ENCODE data around the gene GASK1A. TPM values are rescaled to one million over a fixed set of nuclear protein-coding genes. Genes with fewer than 3 reads are reported as not detected.
A peak's percentile ranks its signal among the peaks of the same experiment; 100 is the strongest.
"Not testable (repeated sequence)": the region's sequence is repeated elsewhere in the genome, so short reads cannot be mapped to it uniquely, and the experiment has no call there.

GASK1A gene
- total RNA-seq, 1 donor from 2014 or later = not detected

DNA sequence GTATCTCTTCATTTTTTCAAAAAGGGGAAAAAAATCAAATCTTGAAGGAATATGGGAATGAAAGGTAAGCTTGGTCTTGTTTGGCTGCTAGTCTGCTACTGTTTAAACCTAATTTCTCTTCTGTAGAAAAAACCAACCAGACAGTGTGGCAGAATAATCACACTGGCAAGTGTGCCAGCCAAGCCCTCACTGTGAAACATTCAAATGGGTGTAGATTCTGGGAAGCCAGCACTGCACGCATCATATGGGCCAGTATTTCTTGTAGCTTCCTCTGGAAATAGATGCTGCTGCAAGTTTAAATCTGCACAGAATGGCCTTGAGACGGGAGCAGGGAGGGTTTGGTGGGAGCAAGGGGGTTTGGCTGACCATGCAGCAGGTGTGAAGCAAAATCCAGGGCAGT lies 64.7 kb downstream of the GASK1A start:
- no peak for TF ChIP-seq CTCF (IDR thresholded peaks at IDR 0.05)
- no peak overlapping the region for H3K27ac Mint-ChIP-seq (ENCODE audit: unreplicated experiment)
- no peaks in the 10 kb centered on the region for H3K4me1 Mint-ChIP-seq (ENCODE audit: unreplicated experiment)
- DNase-seq (ENCODE audit: extremely low spot score, unreplicated experiment) = peak; percentile 34
- H3K36me3 Mint-ChIP-seq (ENCODE audit: unreplicated experiment) = no peaks in the 10 kb centered on the region
- peaks cover 28% of the 10 kb centered on the region for H3K9me3 Mint-ChIP-seq (ENCODE audit: unreplicated experiment)
- H3K27me3 Mint-ChIP-seq (ENCODE audit: unreplicated experiment) = no peaks in the 10 kb centered on the region
- no peak overlapping the region for H3K4me3 Mint-ChIP-seq (ENCODE audit: unreplicated experiment)

DNA sequence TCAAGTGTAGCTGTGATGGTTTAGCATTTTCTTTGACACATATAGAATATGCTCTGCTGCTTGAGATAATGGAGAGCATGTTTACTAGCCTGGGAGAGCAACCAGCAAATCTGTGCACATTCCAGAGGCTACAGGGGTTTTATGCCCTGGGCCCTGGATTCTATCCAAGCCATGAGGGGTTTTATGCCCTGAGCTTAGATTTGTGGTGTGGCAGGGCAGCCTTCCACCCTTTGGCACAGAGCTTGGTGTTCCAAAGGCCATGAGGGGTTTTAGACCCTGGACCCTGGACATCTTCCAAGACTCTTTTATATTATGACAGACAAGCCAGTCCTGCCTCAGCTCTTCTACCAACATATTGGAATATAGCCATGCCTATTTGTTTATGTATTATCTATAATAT lies 66.0 kb downstream of the GASK1A start:
- H3K27me3 Mint-ChIP-seq (ENCODE audit: unreplicated experiment); H3K4me1 Mint-ChIP-seq (ENCODE audit: unreplicated experiment); H3K36me3 Mint-ChIP-seq (ENCODE audit: unreplicated experiment); H3K4me3 Mint-ChIP-seq (ENCODE audit: unreplicated experiment); H3K27ac Mint-ChIP-seq (ENCODE audit: unreplicated experiment): not testable (repeated sequence)
- peak; percentile 15 for DNase-seq (ENCODE audit: extremely low spot score, unreplicated experiment)
- peaks cover 33% of the 10 kb centered on the region for H3K9me3 Mint-ChIP-seq (ENCODE audit: unreplicated experiment)

DNA sequence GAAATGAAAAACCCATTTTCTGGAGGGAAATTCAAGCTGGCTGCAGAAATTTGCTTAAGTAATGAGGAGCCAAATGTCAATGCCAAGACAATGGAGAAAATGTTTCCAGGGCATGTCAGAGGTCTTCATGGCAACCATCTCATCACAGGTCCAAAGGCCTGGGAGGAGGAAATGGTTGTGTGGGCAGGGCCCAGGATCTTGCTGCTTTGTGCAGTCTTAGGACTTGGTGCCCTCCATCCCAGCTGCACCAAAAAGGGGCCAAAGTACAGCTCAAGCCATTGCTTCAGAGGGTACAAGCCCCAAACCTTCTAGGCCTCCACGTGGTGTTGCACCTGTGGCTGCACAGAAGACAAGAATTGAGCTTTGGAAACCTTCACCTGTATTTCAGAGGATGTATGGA lies 67.5 kb downstream of the GASK1A start:
- Mint-ChIP-seq H3K4me3 (ENCODE audit: unreplicated experiment) (no peak overlapping the region), H3K27me3 (ENCODE audit: unreplicated experiment) (no peaks in the 10 kb centered on the region), H3K27ac (ENCODE audit: unreplicated experiment) (no peak overlapping the region), H3K4me1 (ENCODE audit: unreplicated experiment) (no peaks in the 10 kb centered on the region), H3K36me3 (ENCODE audit: unreplicated experiment) (no peaks in the 10 kb centered on the region), H3K9me3 (ENCODE audit: unreplicated experiment) (peaks cover 44% of the 10 kb centered on the region)
- DNase-seq (ENCODE audit: extremely low spot score, unreplicated experiment) = peak; percentile 65
- TF ChIP-seq CTCF (IDR thresholded peaks at IDR 0.05) = no peak

DNA sequence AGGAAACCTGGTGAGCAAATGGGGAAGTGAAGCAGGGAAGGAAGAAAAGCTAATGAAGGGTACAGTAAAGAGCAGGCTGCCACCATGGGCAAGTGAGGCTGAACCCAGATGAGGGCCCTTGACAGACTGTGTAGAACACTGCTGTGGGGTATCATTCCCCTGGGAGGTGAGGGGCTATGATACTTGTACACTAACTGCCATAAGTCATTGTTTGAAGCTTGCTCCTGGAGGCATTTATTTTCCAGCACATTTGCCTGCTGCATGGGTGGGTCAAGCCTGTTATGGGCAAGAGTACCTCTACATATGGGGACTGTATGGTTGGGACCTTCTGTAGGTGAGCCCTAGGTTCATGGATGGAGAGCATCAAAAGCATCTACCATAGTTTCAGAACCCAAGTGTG lies 69.4 kb downstream of the GASK1A start:
- peak; percentile 44 for DNase-seq (ENCODE audit: extremely low spot score, unreplicated experiment)
- no peak for TF ChIP-seq CTCF (IDR thresholded peaks at IDR 0.05)
- Mint-ChIP-seq H3K36me3 (ENCODE audit: unreplicated experiment) (no peaks in the 10 kb centered on the region), H3K4me1 (ENCODE audit: unreplicated experiment) (no peaks in the 10 kb centered on the region), H3K27me3 (ENCODE audit: unreplicated experiment) (no peaks in the 10 kb centered on the region), H3K27ac (ENCODE audit: unreplicated experiment) (no peak overlapping the region), H3K4me3 (ENCODE audit: unreplicated experiment) (no peak overlapping the region), H3K9me3 (ENCODE audit: unreplicated experiment) (peaks cover 44% of the 10 kb centered on the region)

DNA sequence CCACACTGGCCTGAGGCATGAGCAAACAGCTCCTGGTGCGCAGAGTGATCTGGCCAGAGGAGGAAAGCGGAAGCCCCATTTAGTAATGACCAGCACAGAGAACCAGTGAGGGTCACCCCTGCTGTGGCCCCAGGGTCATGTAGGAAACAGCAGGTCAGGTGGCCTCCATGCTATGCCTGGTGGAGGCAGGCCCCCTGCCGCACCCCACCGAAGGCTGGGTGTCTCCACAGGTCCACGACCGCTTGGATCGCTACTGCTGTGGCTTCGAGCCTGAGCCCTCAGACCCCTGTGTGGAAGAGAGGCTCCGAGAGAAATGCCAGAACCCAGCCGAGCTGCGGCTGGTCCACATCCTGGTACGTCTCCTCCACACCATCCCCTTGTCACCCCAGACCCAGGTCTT lies 74.2 kb downstream of the GASK1A start:
- peaks cover 5% of the 10 kb centered on the region for H3K27me3 Mint-ChIP-seq (ENCODE audit: unreplicated experiment)
- no peaks in the 10 kb centered on the region for H3K4me1 Mint-ChIP-seq (ENCODE audit: unreplicated experiment)
- TF ChIP-seq CTCF (IDR thresholded peaks at IDR 0.05) = no peak
- no peak overlapping the region for H3K4me3 Mint-ChIP-seq (ENCODE audit: unreplicated experiment)
- H3K36me3 Mint-ChIP-seq (ENCODE audit: unreplicated experiment) = no peaks in the 10 kb centered on the region
- no peak overlapping the region for H3K27ac Mint-ChIP-seq (ENCODE audit: unreplicated experiment)
- DNase-seq (ENCODE audit: extremely low spot score, unreplicated experiment) = peak; percentile 82
- H3K9me3 Mint-ChIP-seq (ENCODE audit: unreplicated experiment) = peaks cover 19% of the 10 kb centered on the region

DNA sequence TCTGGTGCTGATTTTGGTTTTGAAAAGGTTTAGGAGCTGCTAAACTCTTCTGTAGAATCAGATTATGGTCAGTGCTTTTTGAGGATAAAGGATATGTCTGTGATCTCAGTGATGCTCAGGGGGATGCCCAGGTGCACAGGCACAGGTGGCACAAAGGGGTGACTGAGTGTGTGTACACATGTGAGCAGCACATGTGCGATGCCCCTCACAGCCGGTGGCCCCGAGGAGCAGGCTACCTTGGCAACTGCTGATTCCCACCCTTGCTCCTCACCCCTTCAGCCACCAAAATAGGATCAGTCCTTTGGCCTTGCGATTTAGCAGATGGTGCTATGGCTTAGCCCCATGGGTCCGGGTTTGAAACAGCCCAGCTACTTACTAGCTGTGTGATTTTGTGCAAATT lies 75.6 kb downstream of the GASK1A start:
- H3K27me3 Mint-ChIP-seq (ENCODE audit: unreplicated experiment) = peaks cover 5% of the 10 kb centered on the region
- H3K36me3 Mint-ChIP-seq (ENCODE audit: unreplicated experiment) = no peaks in the 10 kb centered on the region
- H3K9me3 Mint-ChIP-seq (ENCODE audit: unreplicated experiment) = peaks cover 15% of the 10 kb centered on the region
- no peaks in the 10 kb centered on the region for H3K4me1 Mint-ChIP-seq (ENCODE audit: unreplicated experiment)
- no peak for TF ChIP-seq CTCF (IDR thresholded peaks at IDR 0.05)
- no peak overlapping the region for H3K4me3 Mint-ChIP-seq (ENCODE audit: unreplicated experiment)
- DNase-seq (ENCODE audit: extremely low spot score, unreplicated experiment) = peak; percentile 65
- no peak overlapping the region for H3K27ac Mint-ChIP-seq (ENCODE audit: unreplicated experiment)
